GM18861 (cell line): Measurements from ENCODE around the gene SRM.
"Not testable (repeated sequence)": the region's sequence is repeated elsewhere in the genome, so short reads cannot be mapped to it uniquely, and the experiment has no call there.

Experiments used
- ATAC-seq: cut with Tn5 transposase; IDR thresholded peaks from one replicate; pipeline ENCODE4 v1.9.1; 2021; ENCODE audit not compliant: unreplicated experiment

Gene SRM

DNA sequence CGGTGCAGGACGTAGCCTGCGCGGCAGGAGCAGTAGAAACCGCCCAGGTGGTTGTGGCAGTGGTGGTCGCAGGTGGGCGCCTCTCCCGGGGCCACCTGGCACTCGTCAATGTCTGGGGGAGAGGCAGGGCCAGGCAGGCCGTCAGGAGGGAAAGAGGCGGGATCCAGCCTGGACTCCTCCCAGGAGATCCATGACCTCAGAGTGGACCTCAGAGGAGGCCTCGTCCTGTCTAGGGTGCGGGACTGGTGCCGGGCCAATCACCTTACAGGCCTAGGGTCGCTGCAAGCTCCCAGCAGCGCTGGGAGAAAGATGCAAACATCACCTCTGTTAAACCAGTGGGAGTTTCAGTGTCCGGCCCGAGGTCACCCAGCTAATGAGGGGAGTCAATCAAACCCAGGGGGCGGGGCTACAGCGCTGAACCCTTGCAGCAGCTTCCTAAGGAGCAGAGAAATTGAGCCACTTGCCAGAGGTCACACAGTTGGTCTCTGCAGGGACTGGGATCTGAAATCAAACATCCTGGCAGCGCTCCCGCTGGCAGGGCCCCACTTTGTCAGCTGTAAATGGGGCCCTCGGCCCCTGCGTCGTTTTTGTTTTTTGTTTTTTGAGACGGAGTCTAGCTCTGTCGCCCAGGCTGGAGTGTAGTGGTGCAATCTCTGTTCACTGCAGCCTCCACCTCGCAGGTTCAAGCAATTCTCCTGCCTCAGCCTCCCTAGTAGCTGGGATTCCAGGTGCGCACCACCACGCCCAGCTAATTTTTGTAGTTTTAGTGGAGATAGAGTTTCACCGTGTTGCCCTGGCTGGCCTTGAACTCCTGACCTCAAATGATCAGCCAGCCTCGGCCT is 14.2 kb downstream of the SRM start:
- no peak for ATAC-seq

DNA sequence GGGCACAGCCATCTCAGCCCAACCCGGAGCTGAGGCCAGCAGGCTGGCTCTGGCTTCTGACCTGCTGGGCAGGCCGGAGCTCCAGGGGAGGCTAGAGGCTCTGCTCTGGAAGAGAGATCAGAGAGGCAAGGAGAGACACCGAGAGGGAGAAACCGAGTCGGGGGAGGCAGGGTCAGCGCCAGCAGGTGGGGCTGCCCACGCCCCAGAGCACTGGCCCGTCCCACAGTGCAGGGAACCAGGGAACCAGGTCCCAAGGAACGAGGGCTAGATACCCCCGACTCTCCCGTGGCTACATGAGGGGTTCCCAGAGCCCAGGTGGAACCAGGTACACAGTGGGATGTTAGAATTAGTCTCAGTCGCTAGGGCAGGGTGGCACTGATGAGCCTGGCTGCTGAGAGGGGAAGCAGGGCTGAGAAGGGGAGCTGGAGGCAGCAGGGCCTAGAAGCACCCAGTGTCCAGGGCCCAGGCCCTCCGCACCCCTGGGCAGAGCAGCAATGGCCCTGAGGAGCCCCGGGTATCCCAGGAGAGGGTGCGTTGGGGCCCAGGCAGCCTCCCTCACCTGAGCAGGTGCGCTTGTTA is 14.9 kb downstream of the SRM start:
- ATAC-seq: no peak

DNA sequence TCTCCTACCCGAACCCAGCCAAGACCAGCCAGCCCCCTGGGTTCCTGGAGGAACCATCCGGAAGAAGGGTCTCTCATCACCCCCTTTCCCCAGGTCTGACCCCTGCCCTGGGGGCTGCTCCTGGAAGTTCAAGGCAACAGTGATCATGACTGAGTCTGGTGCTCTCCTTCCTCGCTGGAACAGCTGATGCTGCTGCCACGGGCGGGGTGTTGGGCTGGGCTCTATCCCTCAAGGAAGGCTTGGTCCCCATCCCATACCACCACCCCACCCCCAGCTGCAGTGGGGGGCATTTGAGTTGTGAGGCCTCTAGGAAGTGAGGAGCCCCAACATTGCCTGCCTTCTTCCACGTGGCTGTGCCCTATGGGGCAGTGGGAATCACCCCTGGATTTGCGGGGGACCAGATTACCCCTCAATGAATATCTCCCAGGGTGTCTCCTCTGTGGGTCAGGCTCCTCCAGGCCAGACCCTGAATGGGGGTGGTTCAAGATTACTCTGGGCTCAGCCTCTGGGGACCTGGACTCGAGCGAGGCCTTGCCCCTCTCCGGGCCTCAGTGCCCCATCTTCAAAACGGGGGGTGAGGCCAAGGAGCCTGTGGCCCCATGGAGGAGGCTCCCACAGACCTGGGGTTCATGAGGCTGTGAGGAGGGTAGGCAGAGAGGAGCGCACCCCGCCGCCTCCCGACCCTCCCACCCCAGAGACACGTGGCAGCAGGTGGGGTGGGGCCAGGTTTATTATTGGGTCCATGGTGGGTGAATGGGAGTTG is 15.6 kb downstream of the SRM start:
- no peak for ATAC-seq

DNA sequence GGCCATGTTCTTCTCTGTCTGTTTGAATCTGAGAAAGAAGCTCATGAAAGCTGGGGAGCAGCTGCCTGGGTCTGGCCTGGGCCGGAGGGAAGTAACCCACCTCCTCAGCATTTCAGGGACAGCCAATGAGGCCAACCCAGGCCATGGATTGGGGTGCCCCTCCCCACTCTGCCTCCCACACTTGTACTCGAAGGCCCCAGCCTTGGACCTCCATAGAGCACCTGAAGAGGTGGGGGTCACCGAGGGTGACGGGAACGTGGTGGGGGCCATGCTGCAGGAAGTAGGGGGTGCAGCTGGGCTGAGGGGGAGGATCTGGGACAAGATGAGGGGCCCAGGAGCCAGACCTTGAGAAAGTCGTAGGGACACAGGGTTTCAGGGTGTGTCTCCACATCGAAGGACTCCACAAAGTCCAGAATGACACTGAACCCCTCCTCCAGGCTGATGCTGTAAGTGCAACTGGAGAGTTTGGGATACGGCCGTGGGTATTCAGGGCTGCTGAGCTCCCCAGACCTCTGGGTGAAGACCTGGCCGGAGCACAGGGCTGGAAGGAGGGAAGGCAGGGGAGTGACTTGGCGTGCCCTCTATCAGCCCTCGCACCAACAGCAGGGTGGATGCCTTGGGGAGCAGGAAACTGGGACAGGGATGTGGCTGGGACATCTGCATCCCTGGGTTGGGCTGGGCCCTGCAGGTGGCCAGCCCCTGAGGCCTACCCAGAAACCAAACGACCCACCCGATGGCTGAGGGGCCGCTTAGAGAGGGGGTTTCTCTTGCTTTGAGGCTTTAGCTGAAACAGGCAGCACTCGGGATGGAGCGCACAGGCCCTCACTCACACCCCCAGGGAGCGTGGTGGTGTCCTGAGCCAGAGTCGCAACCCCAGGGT is 16.6 kb downstream of the SRM start:
- no peak for ATAC-seq

DNA sequence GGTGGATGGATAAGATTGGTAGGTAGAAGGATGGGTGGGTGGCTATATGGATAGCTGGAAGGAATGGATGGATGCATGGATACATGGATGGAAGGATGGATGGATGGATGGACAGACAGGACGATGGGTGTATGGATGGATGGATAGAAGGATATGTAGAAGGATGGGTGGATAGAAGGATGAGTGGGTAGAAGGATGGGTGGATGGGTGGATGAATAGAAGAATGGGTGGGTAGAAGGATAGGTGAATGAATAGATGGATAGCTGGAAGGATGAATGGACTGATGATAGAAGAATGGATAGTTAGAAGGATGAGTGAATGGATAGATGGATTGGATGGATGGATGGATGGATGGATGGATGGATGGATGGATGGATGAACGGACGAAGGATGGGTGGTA is 17.8 kb downstream of the SRM start:
- ATAC-seq: no peak

DNA sequence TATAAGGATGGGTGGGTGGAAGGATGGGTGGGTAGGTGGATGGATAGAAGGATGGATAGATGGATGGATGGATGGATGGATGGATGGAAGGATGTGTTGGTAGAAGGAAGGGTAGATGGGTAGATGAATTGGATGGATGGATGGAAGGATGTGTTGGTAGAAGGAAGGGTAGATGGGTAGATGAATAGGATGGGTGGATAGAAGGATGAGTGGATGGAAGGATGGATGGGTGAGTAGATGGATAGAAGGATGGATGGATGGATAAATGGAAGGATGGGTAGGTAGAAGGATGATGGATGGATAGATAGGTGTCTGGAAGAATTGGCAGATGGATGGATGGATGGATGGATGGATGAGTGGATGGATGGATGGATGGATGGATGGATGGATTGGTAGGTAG is 18.8 kb downstream of the SRM start:
- no peak for ATAC-seq

DNA sequence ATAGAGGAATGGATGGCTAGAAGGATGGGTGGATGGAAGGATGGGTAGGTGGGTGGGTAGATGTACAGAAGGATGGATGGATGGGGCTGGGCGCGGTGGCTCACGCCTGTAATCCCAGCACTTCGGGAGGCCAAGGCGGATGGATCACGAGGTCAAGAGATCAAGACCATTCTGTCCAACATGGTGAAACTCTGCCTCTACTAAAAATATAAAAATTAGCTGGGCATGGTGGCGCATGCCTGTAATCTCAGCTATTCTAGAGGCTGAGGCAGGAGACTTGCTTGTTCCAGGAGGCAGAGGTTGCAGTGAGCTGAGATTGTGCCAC is 19.8 kb downstream of the SRM start:
- ATAC-seq: not testable (repeated sequence)

DNA sequence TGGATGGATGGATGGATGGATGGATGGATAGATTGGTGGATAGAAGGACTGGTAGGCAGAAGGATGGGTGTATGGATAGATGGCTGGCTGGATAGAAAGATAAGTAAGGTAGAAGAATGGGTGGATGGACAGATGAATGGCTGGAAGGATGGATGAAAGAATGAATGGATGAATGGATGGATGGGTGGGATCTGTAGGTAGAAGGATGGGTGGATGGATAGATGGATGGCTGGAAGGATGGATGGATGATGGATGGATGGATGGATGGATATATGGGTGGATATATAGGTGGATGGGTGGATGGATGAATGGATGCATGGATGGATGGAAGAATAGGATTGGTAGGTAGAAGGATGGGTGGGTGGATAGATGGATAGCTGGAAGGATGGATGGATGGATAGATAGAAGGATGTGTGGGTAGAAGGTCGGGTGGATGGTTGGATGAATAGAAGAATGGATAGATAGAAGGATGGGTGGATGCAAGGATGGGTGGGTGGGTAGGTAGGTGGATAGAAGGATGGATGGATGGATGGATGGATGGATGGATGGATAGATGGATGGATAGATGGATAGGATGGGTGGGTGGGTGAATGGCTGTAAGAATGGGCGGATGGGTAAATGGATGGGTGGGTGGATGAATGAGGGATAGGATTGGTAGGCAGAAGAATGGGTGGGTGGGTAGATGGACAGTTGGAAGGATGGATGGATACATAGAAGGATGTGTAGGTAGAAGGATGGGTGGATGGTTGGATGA is 20.3 kb downstream of the SRM start:
- no peak for ATAC-seq

DNA sequence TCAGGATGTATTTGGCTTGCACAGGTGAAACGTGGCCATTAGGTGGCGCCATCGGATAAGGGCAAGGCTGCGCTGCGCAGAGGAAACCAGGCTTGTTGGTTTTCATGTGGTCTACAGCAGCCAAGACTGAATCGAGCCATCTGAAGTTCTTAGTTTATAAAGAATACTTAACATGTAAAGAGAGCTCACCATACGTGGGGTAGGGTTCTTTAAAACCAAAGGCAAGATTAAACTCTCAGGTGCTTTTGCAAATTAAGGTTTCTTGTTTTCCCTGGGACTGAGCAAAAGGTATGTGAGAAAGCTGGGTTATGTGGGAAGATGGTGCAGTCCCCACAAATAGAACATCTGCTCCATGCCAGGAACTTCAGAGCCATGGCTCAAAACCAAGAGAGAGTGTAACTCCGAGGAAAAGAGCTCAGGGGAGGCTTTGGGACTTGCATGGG is 22.1 kb downstream of the SRM start:
- no peak for ATAC-seq

DNA sequence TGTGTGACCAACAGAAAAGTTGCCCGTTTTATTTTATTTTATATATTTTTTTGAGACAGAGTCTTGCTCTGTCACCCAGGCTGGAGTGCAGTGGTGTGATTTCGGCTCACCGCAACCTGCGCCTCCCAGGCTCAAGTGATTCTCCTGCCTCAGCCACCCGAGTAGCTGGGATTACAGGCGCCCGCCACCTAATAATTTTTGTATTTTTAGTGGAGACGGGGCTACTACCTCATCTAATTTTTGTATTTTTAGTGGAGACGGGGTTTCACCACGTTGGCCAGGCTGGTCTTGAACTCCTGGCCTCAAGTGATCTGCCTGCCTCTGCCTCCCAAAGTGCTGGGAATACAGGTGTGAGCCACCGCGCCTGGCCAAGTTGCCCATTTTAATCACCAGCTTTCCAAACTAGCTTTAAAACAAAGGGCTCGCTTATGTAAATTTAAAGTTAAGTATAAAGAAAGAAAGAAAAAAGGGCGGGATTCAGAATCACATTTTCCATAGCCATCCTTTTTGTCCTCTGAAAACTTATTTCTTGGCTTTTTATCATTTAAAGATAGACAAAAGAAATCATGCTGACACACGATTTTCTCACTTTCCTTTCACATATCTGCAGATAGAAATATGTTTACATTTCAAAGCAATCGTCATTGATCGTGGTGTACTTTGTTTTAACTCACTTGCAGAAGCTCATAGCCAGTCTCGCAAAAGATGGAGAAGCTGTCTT is 22.6 kb downstream of the SRM start:
- not testable (repeated sequence) for ATAC-seq

DNA sequence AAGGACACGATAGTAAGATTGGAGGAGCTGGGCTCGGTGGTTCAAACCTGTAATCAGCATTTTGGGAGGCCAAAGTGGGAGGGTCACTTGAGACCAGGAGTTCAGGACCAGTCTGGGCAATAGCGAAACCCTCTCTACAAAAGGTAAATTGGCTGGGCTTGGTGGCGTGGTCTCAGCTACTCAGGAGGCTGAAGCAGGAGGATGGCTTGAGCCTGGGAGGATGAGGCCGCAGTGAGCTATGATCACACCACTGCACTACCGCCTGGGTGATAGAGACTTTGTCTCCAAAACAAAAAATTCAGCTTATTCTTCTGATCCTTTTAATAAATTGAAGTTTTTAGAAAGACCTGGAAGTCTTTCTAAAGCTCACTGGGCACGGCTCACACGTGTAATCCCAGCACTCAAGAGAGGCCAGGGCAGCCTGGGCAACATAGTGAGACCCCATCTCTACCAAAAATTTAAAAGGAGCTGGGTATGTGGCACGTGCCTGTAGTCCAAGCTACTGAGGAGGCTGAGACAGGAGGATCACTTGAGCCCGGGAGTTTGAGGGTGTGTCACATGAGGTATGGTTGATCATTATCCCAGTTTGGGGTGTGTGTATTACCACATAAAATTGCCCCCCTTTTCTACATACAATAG is 28.1 kb downstream of the SRM start:
- no peak for ATAC-seq

DNA sequence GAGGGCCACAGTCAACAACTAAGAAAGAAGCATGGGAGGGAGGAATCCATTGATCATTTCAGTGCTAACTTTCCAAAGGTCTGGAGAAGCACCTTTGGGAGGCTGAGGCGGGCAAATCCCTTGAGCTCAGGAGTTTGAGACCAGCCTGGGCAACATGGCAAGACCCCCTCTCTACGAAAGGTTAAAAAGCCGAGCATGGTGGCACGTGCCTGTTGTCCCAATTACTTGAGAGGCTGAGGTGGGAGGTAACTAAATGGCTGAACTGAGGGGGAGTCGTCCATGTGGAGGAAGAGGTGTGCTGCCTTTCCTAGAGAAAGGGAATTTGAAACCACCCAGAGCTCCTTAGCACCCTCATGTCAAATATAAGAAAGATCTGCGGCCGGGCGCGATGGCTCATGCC is 29.0 kb downstream of the SRM start:
- no peak for ATAC-seq

DNA sequence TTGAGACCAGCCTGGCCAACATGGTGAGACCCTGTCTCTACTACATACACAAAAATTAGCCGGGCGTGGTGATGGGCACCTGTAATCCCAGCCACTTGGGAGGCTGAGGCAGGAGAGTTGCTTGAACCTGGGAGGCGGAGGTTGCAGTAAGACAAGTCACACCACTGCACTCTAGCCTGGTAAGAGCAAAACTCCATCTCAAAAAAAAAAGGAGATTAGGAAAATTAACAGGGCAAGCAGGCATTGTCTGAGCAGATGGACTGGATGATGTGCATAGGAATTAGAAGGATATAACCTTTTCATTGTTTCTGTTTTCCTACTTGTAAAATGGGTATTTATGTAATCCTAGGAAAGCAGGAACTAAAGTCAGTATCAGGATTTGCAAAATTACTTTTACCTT is 31.8 kb downstream of the SRM start:
- ATAC-seq: no peak

DNA sequence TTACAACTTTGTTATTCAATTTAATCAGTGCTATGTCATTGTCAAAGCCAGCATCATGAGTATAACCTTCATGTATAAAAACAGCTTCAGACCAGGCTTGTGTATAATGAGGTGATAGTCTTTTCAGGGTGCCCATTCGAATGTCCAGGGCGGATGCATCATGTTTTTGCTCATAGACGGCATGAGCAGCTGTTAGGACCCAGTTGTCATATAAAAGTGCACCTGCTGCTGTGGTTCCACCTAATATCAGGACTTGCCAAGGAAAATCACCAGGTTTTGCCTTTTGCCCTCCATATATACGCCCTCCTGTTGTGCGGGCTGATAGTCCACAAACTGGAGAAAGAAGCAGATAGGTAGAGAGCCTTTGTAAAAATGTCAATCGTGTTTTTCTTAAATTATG is 32.5 kb downstream of the SRM start:
- no peak for ATAC-seq

DNA sequence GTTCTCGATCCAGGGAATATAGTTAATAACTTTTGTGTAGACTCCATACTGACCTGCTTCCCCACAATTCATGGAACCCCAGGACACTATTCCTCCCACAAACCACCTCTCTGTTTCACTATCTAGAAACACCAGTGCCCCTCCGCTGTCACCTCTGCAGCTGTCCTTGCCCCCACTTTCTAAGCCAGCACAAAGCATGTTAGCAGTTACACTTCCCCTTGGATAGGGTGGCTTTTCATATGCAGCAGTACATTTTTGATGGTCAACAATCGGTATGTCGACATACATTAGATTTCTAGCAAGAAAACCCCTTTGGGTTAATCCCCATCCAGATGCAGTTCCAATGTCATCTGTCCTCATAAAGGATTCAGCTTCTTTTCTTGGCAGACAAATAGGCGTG is 32.9 kb downstream of the SRM start:
- no peak for ATAC-seq

DNA sequence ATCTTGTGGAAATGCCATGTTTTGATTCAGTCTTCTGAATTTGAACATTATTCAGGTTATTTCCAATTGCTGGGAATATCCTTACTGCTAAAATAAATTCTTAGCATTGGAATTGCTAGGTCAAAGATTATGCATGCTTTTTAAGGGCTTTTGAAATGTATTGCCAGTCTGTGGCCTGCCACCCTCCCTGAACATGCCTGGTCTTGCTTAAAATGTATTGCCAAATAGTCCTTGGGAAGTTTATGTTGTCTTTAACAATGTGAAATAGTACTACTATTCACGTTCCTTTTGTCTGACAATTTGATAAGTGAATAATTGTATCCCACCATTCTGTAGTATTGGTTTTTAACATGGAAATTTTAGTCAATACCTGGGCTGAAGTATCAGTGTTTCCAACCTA is 33.8 kb downstream of the SRM start:
- ATAC-seq: no peak

DNA sequence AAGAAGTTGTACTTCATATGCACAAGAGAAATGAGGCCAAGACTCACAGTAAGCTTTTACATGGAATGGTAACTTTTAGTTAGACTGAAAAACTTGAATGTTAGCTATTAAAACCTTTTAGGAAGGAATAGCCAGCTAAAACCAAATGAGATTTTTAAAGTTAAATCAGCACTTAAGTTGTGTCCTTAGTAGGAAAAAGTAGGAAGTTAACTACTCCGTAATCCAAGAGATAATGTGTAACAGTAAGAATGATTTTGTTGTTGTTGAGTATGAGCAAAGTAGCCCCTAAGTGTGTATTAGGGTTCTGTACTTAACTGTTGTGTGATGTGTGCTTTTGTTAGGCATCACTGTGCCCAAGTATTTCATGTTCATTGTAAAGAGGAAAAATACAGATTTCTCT is 34.2 kb downstream of the SRM start:
- no peak for ATAC-seq

DNA sequence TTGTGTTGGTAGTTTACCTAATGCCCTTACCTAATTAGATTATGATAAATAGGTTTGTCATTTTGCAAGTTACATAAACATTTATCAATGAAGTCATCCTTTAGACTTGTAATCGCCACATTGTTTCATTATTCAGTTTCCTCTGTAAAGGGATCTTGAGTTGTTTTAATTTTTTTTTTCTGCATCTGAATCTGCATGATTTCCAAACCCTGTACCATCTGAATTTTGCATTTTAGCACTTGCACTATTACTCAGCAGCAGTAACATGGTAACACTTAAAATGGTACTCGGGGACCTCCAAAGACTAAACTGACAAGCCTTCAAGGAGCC is 35.0 kb downstream of the SRM start:
- no peak for ATAC-seq

DNA sequence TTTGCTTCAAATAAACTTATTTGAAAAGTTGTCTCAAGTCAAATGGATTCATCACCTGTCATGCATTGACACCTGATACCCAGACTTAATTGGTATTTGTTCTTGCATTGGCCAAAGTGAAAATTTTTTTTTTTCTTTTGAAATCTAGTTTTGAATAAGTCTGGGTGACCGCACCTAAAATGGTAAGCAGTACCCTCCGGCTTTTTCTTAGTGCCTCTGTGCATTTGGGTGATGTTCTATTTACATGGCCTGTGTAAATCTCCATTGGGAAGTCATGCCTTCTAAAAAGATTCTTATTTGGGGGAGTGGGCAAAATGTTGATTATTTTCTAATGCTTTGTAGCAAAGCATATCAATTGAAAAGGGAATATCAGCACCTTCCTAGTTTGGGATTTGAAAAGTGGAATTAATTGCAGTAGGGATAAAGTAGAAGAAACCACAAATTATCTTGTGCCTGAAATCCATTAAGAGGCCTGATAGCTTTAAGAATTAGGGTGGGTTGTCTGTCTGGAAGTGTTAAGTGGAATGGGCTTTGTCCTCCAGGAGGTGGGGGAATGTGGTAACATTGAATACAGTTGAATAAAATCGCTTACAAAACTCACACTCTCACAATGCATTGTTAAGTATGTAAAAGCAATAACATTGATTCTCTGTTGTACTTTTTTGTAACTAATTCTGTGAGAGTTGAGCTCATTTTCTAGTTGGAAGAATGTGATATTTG is 35.5 kb downstream of the SRM start:
- no peak for ATAC-seq
